HepG2 (cell line): ENCODE data around the gene TEX14. TPM values are rescaled to one million over a fixed set of nuclear protein-coding genes. Genes with fewer than 3 reads are reported as not detected.

Source experiments
- HNRNPUL1 ChIP-seq: fragments of 200-400 bp; formaldehyde crosslinking; IDR thresholded peaks from 2 replicates; pipeline ENCODE4 v1.6.1; 2017; ENCODE audit warnings: low read depth, mild to moderate bottlenecking, low read length, moderate library complexity
- HOXD1 ChIP-seq: sonication (generic); formaldehyde crosslinking; IDR thresholded peaks from 2 replicates; pipeline ENCODE4 v1.5.0; 2020; ENCODE audit warnings: missing genetic modification reagents
- NFATC3 ChIP-seq: sonication (generic); formaldehyde crosslinking; IDR thresholded peaks from 2 replicates; pipeline ENCODE4 v1.5.1; 2020; ENCODE audit warnings: mild to moderate bottlenecking, missing genetic modification reagents
- NFRKB ChIP-seq: fragments of 450-650 bp; IDR thresholded peaks from 2 replicates; pipeline ENCODE4 v1.6.1; 2017
- NR2F2 ChIP-seq: IDR thresholded peaks from 2 replicates; pipeline ENCODE4 v1.6.1; 2012; ENCODE audit warnings: low read depth, inconsistent platforms, borderline replicate concordance
- PHF21A ChIP-seq: sonication (generic); formaldehyde crosslinking; IDR thresholded peaks from 2 replicates; pipeline ENCODE4 v1.5.0; 2020; ENCODE audit warnings: mild to moderate bottlenecking, missing genetic modification reagents
- ZC3H4 ChIP-seq: sonication (generic); formaldehyde crosslinking; IDR thresholded peaks from 2 replicates; pipeline ENCODE4 v1.4.0; 2020; ENCODE audit warnings: missing genetic modification reagents, borderline replicate concordance
- ZFP82 ChIP-seq: sonication (generic); formaldehyde crosslinking; IDR thresholded peaks from 2 replicates; pipeline ENCODE4 v1.5.1; 2020; ENCODE audit warnings: mild to moderate bottlenecking, missing genetic modification reagents, borderline replicate concordance
- ZNF230 ChIP-seq: sonication (generic); formaldehyde crosslinking; IDR thresholded peaks from 2 replicates; pipeline ENCODE4 v1.4.0; 2020; ENCODE audit warnings: mild to moderate bottlenecking, missing genetic modification reagents
- ZNF253 ChIP-seq: sonication (generic); formaldehyde crosslinking; IDR thresholded peaks from 2 replicates; pipeline ENCODE4 v1.8.0; 2022; ENCODE audit warnings: mild to moderate bottlenecking, missing genetic modification reagents, borderline replicate concordance
- ZNF546 ChIP-seq: sonication (generic); formaldehyde crosslinking; conservative IDR thresholded peaks from 2 replicates; pipeline ENCODE4 v1.8.1; 2023; ENCODE audit warnings: mild to moderate bottlenecking, missing genetic modification reagents
- ZNF564 ChIP-seq: sonication (generic); formaldehyde crosslinking; IDR thresholded peaks from 2 replicates; pipeline ENCODE4 v1.8.1; 2023; ENCODE audit warnings: mild to moderate bottlenecking, missing genetic modification reagents
- ZNF780A ChIP-seq: sonication (generic); formaldehyde crosslinking; IDR thresholded peaks from 2 replicates; pipeline ENCODE4 v1.8.0; 2022; ENCODE audit warnings: mild to moderate bottlenecking, missing genetic modification reagents, moderate library complexity
- polyA plus RNA-seq, 8 experiments: library from polyadenylated mRNA; depleted of rRNA in 3 of 8; stranded (reverse) in 7 of 8; unstranded in 1 of 8; fragments of >200 nt; fragmentation: Illumina TruSeq in 4 of 8; extraction: Trizol in 4 of 8; gene quantifications; 2 replicates each; pipeline versions ENCODE4 v1.2.1 to v1.2.3, GENCODE V29; 2011 to 2016; ENCODE audit warnings: low read depth in 4 of 8, missing spikeins in 1 of 8, mixed read lengths in 1 of 8; ENCODE audit not compliant: insufficient read depth in 1 of 8
- total RNA-seq, 5 experiments: library from RNA; depleted of rRNA; stranded (reverse); fragments of >200 nt; fragmentation: Illumina TruSeq; extraction: Trizol; gene quantifications; 2 replicates each; pipeline ENCODE4 v1.2.3, GENCODE V29; 2016; ENCODE audit warnings: low read depth in 1 of 5
- TF ChIP-seq, protein P1 (sequence below): sonication (generic); formaldehyde crosslinking; IDR thresholded peaks from 2 replicates; pipeline ENCODE4 v1.4.0; 2020; ENCODE audit warnings: mild to moderate bottlenecking, low read depth, missing genetic modification reagents
- TF ChIP-seq, protein P2 (sequence below): sonication (generic); formaldehyde crosslinking; IDR thresholded peaks from 2 replicates; pipeline ENCODE4 v1.4.0; 2020; ENCODE audit warnings: missing genetic modification reagents, borderline replicate concordance
- TF ChIP-seq, protein P3 (sequence below): sonication (generic); formaldehyde crosslinking; IDR thresholded peaks from 2 replicates; pipeline ENCODE4 v1.4.0; 2020; ENCODE audit warnings: missing genetic modification reagents, borderline replicate concordance
- TF ChIP-seq, protein P4 (sequence below): IDR thresholded peaks from 2 replicates; pipeline ENCODE4 v1.6.1; 2016; ENCODE audit warnings: mild to moderate bottlenecking

The TEX14 gene
- total and polyA plus RNA-seq, 2 of the 13 experiments (the other 11 are each of a cell fraction or from before 2014, with no cell fraction given), result 0.04 to 0.07 TPM

DNA sequence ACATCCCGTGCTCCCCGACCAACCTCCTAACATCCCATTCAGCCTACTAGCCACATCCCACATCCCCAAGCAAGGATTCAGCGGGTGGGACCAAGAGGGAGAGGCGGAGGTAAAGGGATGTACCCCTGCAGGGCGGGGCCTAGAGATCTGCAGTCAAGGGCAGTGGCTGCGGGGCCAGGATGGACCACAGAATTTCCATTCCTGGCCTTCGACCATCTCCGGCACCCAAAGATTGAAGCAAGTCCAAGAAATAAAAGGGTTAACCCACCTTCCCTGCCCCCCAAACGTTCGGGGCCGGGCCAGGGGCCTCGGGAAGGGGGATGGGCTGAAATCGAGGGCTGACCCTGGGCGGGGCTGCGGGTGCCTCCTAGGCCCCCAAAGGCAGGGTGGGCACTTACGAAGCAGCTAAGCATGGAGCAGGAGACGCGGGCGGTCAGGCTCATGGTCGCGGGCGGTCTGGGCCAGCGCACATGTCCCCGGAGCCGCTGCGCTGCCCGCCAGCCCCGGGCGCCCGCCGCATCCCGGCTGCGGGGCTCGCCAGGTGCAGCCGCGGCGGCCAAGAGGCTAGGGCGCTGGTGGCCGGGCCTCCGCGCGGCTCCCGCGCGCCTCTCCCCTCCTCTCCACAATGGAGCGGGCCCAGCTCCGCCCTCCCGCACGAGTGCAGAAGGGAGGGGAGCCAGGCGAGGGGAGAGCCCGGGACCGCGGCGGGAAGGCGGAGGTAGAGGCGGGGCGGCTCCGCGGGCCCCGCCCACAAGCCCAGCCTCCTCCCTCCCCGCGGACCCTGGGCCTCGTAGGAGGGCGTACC, 177.7 kb downstream of the TEX14 start, which contains the start of gene MTMR4 (continued):
- peak; percentile 81; the same call in 1 of the 2 replicates for TF ChIP-seq ZFP82 (CRISPR knock-in tag)
- TF ChIP-seq, protein P1, sequence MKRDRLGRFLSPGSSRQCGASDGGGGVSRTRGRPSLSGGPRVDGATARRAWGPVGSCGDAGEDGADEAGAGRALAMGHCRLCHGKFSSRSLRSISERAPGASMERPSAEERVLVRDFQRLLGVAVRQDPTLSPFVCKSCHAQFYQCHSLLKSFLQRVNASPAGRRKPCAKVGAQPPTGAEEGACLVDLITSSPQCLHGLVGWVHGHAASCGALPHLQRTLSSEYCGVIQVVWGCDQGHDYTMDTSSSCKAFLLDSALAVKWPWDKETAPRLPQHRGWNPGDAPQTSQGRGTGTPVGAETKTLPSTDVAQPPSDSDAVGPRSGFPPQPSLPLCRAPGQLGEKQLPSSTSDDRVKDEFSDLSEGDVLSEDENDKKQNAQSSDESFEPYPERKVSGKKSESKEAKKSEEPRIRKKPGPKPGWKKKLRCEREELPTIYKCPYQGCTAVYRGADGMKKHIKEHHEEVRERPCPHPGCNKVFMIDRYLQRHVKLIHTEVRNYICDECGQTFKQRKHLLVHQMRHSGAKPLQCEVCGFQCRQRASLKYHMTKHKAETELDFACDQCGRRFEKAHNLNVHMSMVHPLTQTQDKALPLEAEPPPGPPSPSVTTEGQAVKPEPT (CRISPR knock-in tag), result 0 out of 2 replicates have a peak, but pooled peaks have one; percentile 7
- no peak for TF ChIP-seq ZNF564 (CRISPR knock-in tag)
- TF ChIP-seq ZNF230 (CRISPR knock-in tag), result no peak
- no peak for TF ChIP-seq NR2F2
- no peak for TF ChIP-seq NFRKB
- TF ChIP-seq, protein P2, sequence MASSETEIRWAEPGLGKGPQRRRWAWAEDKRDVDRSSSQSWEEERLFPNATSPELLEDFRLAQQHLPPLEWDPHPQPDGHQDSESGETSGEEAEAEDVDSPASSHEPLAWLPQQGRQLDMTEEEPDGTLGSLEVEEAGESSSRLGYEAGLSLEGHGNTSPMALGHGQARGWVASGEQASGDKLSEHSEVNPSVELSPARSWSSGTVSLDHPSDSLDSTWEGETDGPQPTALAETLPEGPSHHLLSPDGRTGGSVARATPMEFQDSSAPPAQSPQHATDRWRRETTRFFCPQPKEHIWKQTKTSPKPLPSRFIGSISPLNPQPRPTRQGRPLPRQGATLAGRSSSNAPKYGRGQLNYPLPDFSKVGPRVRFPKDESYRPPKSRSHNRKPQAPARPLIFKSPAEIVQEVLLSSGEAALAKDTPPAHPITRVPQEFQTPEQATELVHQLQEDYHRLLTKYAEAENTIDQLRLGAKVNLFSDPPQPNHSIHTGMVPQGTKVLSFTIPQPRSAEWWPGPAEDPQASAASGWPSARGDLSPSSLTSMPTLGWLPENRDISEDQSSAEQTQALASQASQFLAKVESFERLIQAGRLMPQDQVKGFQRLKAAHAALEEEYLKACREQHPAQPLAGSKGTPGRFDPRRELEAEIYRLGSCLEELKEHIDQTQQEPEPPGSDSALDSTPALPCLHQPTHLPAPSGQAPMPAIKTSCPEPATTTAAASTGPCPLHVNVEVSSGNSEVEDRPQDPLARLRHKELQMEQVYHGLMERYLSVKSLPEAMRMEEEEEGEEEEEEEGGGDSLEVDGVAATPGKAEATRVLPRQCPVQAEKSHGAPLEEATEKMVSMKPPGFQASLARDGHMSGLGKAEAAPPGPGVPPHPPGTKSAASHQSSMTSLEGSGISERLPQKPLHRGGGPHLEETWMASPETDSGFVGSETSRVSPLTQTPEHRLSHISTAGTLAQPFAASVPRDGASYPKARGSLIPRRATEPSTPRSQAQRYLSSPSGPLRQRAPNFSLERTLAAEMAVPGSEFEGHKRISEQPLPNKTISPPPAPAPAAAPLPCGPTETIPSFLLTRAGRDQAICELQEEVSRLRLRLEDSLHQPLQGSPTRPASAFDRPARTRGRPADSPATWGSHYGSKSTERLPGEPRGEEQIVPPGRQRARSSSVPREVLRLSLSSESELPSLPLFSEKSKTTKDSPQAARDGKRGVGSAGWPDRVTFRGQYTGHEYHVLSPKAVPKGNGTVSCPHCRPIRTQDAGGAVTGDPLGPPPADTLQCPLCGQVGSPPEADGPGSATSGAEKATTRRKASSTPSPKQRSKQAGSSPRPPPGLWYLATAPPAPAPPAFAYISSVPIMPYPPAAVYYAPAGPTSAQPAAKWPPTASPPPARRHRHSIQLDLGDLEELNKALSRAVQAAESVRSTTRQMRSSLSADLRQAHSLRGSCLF (CRISPR knock-in tag), result no peak
- TF ChIP-seq, protein P3, sequence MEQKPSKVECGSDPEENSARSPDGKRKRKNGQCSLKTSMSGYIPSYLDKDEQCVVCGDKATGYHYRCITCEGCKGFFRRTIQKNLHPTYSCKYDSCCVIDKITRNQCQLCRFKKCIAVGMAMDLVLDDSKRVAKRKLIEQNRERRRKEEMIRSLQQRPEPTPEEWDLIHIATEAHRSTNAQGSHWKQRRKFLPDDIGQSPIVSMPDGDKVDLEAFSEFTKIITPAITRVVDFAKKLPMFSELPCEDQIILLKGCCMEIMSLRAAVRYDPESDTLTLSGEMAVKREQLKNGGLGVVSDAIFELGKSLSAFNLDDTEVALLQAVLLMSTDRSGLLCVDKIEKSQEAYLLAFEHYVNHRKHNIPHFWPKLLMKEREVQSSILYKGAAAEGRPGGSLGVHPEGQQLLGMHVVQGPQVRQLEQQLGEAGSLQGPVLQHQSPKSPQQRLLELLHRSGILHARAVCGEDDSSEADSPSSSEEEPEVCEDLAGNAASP (CRISPR knock-in tag), result 0 out of 2 replicates have a peak, but pooled peaks have one; percentile 25
- TF ChIP-seq ZNF546 (CRISPR knock-in tag), result no peak
- no peak for TF ChIP-seq ZNF780A
- TF ChIP-seq, protein P4, sequence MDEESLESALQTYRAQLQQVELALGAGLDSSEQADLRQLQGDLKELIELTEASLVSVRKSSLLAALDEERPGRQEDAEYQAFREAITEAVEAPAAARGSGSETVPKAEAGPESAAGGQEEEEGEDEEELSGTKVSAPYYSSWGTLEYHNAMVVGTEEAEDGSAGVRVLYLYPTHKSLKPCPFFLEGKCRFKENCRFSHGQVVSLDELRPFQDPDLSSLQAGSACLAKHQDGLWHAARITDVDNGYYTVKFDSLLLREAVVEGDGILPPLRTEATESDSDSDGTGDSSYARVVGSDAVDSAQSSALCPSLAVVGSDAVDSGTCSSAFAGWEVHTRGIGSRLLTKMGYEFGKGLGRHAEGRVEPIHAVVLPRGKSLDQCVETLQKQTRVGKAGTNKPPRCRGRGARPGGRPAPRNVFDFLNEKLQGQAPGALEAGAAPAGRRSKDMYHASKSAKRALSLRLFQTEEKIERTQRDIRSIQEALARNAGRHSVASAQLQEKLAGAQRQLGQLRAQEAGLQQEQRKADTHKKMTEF, result peak; percentile 45; the same call in 1 of the 2 replicates
- peak; percentile 62 for TF ChIP-seq PHF21A
- no peak for TF ChIP-seq HOXD1
- no peak for TF ChIP-seq ZC3H4 (CRISPR knock-in tag)
- TF ChIP-seq ZNF253 (CRISPR knock-in tag), result no peak
- TF ChIP-seq HNRNPUL1, result no peak
- TF ChIP-seq NFATC3 (CRISPR knock-in tag), result no peak
